Vagina (tissue), 2 donors: ENCODE data around the gene FRMD4A.

ENCODE experiments used
- CTCF ChIP-seq, 3 experiments: fragments of 450-650 bp in 2 of 3; fragments of 200-600 bp in 1 of 3; sonication (generic) in 1 of 3; IDR thresholded peaks; one replicate each; pipeline ENCODE4 v1.5.1; 2017 to 2019; ENCODE audit warnings: antibody characterized with exemption in 3 of 3, mild to moderate bottlenecking in 2 of 3, moderate library complexity in 2 of 3
- POLR2A ChIP-seq, 2 donors: fragments of 450-650 bp; IDR thresholded peaks; one replicate each; pipeline ENCODE4 v1.6.1; 2017; ENCODE audit warnings: antibody characterized with exemption in 2 of 2, mild to moderate bottlenecking in 2 of 2, moderate library complexity in 2 of 2
- POLR2AphosphoS5 ChIP-seq, 2 donors: sonication (generic); formaldehyde crosslinking; IDR thresholded peaks; one replicate each; pipeline ENCODE4 v1.9.0; 2017; ENCODE audit warnings: antibody characterized with exemption in 2 of 2, mild to moderate bottlenecking in 2 of 2, low read depth in 1 of 2; ENCODE audit not compliant: insufficient read depth in 1 of 2

DNA sequence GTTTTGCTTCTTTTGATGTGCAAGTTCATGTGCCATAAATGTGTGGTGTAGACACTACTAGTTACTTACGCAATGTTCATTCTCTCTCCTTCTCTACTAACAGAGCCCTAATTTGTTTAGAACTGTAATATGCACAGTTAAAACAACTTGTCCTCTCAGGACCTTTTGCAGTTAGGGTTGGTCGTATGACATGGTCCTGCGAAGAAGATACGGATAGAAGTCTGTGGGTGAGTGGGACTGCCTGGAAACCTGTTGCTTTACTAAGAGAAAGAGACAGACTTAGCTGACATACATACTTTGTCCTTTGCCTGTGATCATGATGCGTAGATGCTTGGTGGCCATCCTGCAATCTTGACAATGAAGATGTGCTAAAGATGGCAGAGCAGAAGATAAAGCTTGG, 692.8 kb downstream of the FRMD4A start:
- no peak for TF ChIP-seq POLR2AphosphoS5 (IDR thresholded peaks at IDR 0.05; ENCODE audit: insufficient read depth in 1 of 2, low read depth in 1 of 2)
- TF ChIP-seq CTCF (IDR thresholded peaks at IDR 0.05): no peak
- no peak for TF ChIP-seq POLR2A (IDR thresholded peaks at IDR 0.05)
